GM23338 (cell line): ENCODE data around the gene TCF7L1.

ENCODE experiments used
- CREB1 ChIP-seq: fragments of 250-450 bp; sonication (Bioruptor Pico); IDR thresholded peaks from 2 replicates; pipeline ENCODE4 v1.5.0; 2020; ENCODE audit warnings: low read depth, mild to moderate bottlenecking, moderate library complexity
- CTCF ChIP-seq, 2 experiments: fragments of 200-600 bp in 1 of 2; sonication (generic) in 1 of 2; conservative IDR thresholded peaks; 2 replicates each; pipeline versions ENCODE4 v1.5.1 to v1.6.1; 2016 to 2017; ENCODE audit warnings: antibody characterized with exemption in 2 of 2, low read depth in 2 of 2, mild to moderate bottlenecking in 2 of 2, moderate library complexity in 1 of 2
- EZH2 ChIP-seq: fragments of 200-600 bp; sonication (generic); IDR thresholded peaks from one replicate; pipeline ENCODE4 v1.8.0; 2017; ENCODE audit warnings: antibody characterized with exemption, mild to moderate bottlenecking, low read depth; ENCODE audit not compliant: unreplicated experiment
- EZH2phosphoT487 ChIP-seq: fragments of 200-600 bp; sonication (generic); IDR thresholded peaks from one replicate; pipeline ENCODE4 v1.8.1; 2018; ENCODE audit warnings: antibody characterized with exemption; ENCODE audit not compliant: unreplicated experiment
- JUNB ChIP-seq: IDR thresholded peaks from one replicate; pipeline ENCODE4 v1.6.1; 2016; ENCODE audit warnings: antibody characterized with exemption; ENCODE audit not compliant: unreplicated experiment
- POLR2AphosphoS5 ChIP-seq: IDR thresholded peaks from 2 replicates; pipeline ENCODE4 v1.6.1; 2016; ENCODE audit warnings: antibody characterized with exemption, low read depth
- REST ChIP-seq: IDR thresholded peaks from one replicate; pipeline ENCODE4 v1.6.1; 2018; ENCODE audit warnings: antibody characterized with exemption; ENCODE audit not compliant: unreplicated experiment

GRCh38 chr2:85286918-85287317 lies 153.7 kb downstream of the TCF7L1 start:
- TF ChIP-seq CTCF (conservative IDR thresholded peaks at IDR 0.05; ENCODE audit: low read depth in 2 of 2) (no peak), EZH2 (no peak), EZH2phosphoT487 (no peak), POLR2AphosphoS5 (no peak), REST (no peak), CREB1 (CRISPR knock-in tag) (no peak), JUNB (no peak)
